Ureter (tissue), 1 donor: ENCODE measurements around the gene RRBP1. TPM values are rescaled to one million over a fixed set of nuclear protein-coding genes. Genes with fewer than 3 reads are reported as not detected.
"Not testable (repeated sequence)": the region's sequence is repeated elsewhere in the genome, so short reads cannot be mapped to it uniquely, and the experiment has no call there.

Source experiments
- DNase-seq: peaks from one replicate; pipeline ENCODE4 v3.0.0-alpha.2; 2020; ENCODE audit warnings: low spot score
- total RNA-seq: library from RNA; stranded (reverse); gene quantifications from one replicate; pipeline ENCODE4 v1.2.4, GENCODE V29; 2023
- donor health status: DM: yes; HTN: yes; CAD: no.

RRBP1 gene
- total RNA-seq, 1 donor from 2014 or later, result 144 TPM

DNA sequence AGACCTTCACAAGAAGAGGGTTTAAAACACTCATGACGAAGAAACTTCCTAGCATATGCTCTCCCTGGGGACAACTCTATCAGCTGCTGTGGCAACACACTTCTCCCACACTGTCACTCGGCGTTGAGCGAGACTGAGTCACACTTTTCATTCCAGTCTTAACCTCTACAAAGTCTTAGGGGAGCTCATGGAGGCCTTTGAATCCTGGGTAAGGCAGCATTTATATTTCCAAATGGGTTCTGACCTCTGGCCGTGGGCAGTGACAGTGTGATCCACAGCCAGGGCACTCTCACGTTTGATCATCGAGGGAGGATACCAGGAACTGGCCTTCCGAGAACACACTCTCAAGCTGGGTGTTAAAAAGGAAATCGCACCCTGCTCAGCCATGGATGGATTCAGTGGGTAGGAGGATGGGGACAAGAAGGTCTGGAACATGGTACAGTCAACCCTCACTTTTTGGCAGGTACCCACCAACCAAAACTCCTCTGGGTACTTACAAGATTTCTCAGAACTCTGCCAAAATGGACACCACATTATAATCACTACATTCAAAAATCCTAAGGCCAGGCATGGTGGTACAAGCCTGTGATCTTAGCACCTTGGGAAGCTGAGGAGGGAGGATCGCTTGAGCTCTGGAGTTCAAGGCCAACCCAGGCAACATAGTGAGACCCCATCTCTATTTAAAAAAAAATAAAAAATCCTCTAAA, 19.6 kb downstream of the RRBP1 start:
- DNase-seq, result no peak

DNA sequence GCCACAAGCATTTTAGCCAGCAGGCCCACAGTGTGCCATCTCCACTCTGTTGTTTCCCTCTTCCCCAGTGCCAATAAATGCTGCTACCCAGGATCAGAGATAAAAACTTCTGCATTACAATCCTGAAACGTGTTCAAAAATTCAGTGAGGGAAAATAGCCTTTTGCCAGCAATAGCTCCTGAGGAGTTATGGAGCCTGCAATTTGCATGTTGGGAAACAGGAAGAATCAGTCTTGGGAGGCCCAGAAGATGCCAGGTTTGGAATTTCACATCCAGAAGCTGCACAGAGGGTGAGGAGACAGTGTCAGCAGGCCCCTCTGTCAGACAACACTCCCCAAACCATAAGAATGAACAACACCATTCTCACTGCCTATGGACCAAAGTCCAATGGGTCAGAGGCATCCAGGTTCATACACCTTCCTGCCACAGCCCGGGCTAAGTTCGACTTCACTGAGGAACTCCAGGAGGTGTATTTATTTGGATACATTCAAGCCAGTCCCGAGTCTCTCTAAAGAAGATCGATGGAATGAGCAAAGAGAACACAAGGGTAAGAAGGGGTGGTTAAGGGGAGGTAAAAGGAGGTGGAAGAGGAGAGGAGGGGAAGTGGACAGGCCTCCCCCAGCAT, 20.8 kb downstream of the RRBP1 start:
- no peak for DNase-seq

DNA sequence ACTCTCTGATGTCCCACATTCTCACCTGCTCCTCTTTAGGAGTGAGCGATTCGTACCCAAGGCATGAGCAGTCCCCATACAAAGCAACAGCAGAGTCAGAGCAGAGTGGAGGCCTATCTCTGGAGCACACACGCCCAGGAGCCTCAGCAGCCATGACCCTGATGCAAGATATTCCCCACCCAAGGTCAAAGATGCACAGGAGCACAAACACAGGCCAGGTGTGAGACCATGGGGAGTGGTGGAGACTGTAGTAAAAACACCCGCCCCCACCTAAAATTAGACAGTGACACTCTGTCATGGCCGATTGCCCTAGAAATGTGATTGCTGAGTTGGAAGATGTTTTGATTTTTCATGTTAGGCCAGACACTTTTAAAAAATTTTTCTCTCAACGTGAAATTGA, 21.4 kb downstream of the RRBP1 start:
- DNase-seq, result no peak

DNA sequence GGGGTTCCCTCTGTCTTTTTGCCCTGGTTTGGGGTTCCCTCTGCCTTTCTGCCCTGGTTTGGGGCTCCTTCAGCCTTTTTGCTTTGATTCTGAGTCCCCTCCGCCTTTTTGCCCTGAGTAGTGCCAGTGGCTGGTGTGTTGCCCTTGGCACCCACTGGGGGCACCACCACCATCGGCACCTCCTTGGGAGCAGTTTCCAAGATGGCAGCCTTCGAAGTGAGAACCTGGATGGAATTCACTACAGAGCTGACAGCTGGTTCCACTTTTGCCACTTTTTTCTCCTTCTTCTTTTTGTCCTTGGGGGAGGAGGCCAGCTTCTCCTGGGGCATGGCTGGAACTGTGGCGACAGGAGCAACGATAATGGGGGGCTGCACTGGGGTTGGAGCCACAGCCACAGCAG, 22.2 kb downstream of the RRBP1 start:
- DNase-seq, result no peak

DNA sequence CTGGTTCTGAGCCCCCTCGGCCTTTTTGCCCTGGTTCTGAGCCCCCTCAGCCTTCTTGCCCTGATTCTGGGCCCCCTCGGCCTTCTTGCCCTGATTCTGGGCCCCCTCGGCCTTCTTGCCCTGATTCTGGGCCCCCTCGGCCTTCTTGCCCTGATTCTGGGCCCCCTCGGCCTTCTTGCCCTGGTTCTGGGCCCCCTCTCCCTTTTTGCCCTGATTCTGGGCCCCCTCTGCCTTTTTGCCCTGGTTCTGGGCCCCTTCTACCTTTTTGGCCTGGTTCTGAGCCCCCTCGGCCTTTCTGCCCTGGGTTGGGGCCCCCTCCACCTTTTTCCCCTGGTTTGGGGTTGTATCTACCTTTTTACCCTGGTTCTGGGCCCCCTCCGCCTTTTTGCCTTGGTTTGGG, 22.7 kb downstream of the RRBP1 start:
- DNase-seq, result not testable (repeated sequence)

DNA sequence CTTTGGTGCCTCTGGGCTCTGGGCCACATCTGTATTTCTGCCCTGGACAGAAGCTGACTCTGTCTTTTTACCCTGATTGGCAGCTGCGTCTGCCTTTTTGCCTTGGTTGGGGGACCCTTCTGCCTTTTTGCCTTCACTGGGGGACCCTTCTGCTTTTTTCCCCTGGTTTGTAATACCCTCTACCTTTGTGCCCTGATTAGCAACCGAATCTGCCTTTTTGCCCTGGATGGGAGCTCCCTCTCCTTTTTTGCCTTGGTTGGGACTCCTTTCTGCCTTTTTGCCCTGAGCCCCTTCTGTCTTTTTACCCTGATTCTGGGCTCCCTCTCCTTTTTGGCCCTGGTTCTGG, 23.4 kb downstream of the RRBP1 start:
- DNase-seq, result no peak

DNA sequence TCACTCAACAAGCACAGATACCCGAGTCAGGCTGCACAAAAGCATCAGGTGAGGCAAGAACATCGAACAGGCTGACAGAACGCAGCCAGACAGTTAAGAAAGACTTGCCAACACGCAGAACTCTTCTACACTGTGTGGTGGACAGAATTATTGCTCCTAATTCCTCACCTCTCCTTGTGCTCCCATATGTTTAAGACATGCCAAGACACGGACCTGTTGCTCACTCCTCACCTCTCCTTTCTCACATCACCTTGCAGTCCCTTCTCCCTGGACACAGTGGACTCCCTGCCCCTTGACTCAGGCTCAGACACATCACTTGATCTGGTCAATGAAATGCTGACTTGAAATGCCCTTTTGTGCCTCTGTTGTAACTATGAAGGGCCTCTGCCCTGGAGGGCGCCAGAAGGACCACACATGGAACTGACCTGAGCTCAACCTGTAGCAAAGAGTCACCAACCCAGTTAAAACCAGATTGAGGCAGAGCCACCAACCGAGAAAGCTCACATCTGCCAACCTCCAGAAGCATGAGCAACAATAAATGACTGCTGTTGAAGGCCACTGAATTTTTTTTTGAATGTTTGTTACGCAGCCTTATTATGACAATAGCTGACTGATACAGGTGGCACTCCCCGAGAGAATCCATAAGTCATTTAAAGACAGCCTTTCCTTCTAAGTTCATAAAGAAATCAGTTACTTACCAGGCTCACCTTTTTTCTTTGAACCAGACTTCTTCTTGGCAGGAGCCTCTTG, 24.0 kb downstream of the RRBP1 start:
- DNase-seq, result no peak

DNA sequence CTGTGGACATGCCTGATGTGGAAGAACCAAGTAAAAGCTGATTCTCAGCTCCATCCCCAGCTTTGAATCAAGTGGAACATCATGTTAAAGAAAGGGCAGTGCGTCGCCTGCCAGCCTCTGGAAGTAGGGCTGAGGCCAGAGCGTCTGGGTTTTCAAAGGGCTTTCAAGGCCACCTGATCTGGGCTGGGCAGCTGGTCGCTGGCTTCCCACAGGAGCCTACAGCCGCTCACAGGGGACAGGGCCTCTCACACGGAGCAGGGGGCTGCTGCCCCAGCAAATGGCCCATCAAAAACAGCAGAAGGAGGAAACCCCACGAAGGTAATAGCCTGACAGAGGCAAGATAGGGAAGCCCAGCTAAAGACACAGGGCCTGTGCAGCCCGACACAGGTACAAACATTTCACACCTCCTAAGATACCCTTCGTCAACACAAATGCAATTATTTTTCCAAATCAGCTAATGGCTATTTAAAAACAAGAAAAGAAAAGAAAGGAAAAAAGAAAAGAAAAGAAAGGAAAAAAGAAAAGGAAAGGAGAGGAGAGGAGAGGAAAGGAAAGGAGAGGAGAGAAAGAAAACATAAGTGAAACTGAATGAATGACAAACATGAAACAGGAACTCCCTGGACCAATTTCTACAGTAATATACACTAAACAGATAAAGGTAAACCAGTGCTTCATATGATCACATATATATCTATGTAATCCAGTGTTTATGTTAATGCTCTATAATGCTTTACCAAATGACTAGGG, 24.8 kb downstream of the RRBP1 start:
- no peak for DNase-seq

DNA sequence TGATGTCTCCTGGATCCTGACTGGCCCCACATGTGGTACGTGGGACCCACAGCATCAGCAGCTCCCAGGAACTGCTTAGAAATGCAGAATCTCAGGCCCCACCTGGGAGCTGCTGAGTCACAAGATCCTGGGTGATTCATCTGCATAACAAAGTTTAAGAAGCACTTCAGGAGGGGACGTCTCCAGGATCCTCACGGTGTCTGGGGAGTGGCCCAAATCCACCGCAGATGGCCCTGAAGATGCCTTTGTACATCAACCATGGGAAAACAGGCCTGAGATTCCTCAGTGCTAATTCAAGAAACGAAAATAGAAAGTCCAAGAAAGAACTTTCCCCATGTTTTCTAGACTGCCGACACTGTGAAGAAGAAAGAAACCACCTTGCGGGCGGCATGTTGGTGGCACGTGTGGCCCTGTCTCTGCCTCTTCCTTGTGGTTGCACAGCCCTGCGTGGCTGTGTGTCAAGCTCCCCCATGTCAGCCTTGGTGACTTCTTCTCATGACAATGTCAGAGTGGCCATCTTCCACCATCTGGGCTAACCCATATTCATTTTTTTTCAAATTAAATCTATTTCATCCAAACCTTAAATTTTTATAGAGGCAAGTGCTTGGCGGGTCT, 26.1 kb downstream of the RRBP1 start:
- no peak for DNase-seq

DNA sequence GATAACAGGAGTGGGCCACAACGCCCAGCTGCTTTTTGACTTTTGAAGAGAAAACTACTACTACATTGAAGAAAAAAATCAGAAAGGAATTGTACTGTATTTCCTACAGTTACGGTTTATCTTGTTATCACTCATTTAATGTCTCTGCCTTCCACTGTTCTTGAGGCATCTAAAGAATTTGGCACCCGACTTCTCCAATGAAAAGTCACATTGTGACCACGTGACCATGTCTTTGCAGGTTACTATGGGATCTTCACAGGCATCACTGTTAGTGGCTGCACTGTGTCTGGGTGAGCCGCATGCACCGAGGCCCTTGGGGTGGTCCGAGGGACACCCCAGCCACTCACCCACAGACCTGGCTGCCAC, 26.8 kb downstream of the RRBP1 start:
- DNase-seq, result no peak

DNA sequence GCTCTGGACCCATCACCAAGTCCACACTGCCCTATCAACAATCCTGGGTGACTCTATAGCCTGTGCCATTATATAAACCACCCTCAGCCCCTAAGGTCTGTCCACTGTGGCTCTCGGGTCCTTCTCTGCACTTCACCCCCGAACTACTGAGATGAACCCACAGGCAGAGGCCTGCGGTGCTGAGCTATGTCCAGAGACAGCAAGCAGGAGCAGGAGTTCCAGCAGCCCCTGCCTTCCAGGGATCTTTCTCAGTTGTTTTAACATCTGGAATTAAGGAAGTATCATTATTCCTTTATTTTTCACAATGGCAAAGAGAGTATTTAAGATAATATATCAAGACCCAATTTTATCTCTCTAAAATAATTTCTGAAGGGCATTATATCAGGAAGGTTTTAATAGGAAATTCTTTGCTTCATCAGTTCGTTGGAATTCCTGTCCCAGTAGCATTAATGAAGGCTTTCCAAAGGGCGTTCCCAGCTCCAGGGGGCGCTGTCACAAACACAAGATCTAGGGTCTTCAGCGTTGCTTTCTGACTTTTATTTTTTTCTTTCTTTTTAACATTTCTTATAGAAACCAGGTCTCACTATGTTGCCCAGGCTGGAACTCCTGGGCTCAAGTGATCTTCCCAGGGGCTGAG, 27.3 kb downstream of the RRBP1 start:
- DNase-seq, result no peak

DNA sequence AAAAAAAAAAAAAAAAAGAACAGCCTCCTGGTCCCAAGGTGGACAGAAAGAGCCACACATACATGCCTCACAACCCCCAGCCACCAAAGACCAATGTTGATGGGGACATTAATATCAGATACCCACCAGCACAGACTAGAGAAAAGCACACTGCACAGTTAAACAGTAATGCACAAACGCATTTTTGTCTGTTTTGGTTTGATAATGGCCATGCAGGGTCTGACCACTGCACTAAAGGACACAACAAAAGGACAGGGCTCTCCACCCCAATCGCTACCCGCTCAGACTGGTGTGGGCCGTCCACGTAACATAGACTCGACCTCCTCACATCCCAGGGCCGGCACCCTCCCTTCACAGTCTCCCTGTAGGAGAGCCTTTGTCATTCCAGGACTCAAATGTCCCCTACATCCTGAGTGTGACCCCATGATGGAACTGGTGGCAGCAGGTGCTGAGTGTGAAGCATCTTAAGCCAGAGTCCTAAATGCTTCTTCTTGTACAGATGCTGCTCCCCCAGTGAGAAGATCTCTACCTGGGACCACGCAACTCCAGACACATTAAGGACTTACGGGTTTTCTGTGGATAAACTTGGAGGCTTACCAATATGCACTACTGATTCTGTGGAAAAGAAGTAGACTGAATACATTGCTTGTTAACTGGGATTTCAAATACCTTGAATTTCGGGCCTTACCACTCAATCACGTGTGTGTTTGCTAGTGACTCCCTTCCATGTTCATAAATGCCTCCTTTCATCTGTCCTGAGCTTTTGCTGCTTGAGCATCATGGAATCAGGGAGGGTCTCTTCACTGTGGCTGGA, 28.0 kb downstream of the RRBP1 start:
- no peak for DNase-seq

DNA sequence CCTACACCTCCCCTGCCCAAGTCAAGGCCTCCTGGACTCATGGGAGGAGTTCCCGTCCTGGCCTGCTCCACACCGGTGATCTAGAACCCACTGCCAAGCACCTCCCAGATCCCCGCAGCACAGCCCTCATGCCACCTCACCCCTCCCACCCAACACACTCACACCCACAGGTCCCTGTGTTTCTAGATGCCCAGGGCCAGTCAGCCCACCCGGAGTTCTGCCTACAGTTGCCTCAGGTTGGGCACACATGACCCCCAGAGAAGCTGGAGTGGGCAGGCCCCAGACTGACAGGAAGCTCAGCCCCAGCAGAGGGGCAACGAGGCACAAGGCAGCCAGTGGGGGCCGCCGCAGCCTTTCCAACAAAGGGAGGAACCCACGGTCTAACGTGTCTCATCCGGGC, 29.6 kb downstream of the RRBP1 start:
- DNase-seq, result no peak

DNA sequence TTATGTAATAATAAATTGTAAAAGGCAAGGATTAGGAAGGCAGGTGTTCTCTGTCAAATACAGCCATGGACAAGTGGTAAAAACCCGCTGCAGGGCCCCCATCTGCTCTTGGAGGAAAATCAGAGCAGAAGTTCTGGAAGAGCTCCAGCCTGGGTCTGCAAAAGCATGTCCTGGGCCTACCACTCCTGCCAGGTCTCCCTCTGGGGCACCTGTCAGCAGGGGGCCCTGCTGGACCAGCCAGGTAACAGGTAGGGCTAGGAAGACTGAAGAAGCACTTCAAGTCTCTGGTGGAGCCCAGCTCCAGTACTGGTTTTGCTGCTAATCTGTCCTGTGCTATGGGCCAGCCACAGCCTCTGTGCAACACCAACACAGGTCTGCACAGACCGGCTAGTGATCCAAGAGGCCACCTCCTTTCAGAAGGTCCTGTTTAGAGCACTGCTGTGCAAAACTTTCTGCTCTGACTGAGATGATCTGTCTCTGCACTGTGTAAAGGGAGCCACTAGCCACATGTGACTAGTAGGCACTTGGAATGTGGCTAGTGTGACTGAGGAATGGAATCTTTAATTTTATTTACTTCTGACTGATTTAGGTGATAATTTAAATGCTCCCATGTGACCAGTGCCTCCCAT, 30.2 kb downstream of the RRBP1 start:
- DNase-seq, result no peak

DNA sequence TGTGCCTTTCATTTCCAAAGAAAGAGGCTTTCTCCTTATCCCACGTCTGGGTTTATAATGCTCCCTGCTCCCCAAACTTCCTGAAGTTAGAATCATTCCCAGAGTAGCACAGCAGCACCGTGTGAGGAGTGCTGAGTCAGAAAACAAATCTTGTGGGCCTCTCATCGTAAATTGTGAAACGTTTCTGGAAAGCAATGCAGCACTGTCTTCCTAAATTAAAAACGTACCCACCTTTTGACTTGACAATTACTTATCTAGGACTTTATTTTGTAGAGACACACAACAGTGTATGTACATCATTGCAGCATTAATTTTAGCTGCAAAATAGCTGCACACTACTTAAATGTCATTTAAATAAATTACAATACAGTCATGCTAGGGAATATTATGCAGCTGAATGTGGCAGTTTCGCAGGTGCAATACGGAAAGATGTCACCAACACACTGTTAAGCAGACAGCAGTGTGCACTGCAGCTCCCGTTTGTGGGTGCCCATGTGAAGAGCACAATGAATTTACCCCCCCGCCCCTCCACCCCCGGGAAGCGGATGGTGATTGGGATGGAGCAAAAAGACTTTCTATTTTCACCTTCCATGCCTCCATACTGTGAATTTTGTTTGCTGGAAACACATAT, 30.8 kb downstream of the RRBP1 start:
- no peak for DNase-seq

DNA sequence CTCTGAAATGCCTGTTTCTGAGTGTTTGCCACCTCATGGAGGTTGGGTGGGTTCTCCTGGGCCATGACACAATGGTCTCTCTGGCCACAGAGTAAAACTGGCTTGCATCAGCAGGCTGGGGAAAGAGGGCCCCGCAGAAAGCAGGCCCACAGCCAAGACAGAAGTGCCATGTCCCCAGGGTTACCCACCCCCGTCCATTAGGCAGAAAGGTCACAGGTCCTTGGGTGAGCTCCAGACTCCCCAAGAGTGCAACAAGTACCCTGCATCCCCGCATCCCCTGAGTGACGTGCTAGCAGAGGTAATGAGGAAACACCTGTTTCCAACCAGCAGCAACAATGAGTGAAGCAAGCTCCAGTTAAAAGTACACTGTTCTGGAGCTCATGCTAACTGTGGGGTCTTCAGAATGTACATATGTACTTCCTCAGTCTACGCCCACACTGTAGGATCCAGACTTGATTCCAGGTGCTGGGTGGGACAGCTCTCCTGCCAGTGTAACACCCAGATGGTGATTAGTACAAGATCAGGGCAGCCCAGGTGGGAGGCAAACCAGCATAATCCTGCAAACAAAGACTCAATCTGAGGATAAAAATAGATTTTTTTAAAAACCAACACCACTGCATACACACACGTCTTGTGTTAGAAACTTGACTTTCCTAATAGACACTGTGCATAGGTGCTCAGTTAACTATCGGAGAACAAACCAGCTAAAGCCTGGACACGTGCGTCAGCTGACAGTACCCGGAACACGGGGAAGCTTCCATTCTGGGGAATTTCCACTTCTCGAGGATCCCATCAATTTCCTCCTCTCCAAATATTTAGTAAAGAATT, 31.5 kb downstream of the RRBP1 start:
- DNase-seq, result no peak

DNA sequence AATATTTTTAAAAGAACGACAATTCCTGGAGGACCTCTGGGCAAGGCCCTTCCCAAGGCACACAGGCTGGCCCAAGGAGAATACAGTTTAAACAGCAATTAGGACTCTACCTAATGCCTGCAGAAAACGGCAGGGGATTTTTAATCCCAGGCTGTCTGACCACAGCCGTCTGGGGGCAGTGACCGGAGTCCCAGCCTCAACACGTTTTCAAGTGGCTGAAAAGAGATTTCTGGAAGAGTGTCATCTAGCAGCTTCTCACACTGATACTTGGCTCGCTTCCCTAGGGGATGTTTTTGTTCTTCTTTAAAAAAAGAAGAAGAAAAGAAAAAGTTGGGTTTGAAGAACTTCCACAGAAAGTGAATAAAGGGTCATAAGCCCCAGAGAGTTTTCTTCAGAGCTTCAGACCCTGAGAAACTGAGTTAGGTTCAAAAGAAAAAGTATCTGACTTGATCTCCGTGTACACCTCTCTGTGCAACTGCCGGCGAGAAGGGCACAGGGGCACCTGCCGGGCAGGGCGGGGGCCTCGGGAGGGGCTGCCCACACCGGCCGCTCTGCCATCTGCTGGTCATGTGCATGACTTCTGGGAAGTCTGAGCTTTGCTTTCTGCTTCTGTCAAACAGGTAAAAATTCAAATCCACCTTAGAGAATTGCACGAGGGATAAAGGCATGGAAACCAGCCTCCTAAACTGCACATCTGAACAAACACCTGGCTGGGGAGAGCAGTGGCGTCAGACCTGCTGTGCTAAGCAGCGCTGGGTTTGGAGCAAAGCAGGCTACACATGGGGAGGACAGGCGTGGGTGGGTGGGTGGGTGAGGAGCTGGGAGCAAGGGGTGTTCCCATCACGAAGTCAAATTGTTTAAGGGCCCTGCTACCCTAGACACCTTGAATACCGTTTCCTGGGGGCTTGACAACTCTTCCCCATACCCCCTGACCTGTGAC, 33.0 kb downstream of the RRBP1 start:
- DNase-seq, result no peak

DNA sequence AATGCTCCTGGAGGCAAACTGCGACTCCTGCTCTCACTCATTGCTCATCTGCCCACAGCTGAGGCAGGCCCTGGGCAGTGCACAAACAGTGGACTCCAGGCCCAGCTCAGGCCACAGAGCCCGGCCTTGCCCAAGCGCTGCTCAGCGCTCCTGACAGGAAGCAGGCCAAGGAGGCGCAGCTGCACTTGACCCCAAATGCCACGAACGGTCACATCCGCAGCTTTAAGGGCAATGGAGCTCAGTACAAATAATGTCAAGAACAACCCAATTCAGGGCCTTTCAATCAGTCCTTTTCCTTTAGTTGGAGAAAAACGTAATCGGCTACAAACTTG, 33.8 kb downstream of the RRBP1 start:
- no peak for DNase-seq
